Activated naive CD8-positive, alpha-beta T cell (primary cell): ENCODE data around the gene IL9.
"Not testable (repeated sequence)": the region's sequence is repeated elsewhere in the genome, so short reads cannot be mapped to it uniquely, and the experiment has no call there.

Source experiments
- H3K27ac Mint-ChIP-seq: one replicate; pipeline ENCODE4 v1.8.0; 2021; ENCODE audit warnings: mixed read lengths
- H3K27me3 Mint-ChIP-seq: one replicate; pipeline ENCODE4 v1.8.0; 2021; ENCODE audit warnings: mixed read lengths
- H3K36me3 Mint-ChIP-seq: one replicate; pipeline ENCODE4 v1.8.0; 2021; ENCODE audit warnings: mixed read lengths
- H3K4me1 Mint-ChIP-seq: one replicate; pipeline ENCODE4 v1.8.0; 2021; ENCODE audit warnings: low read depth, mixed read lengths
- H3K4me3 Mint-ChIP-seq: one replicate; pipeline ENCODE4 v1.8.0; 2021; ENCODE audit warnings: mild to moderate bottlenecking, mixed read lengths
- H3K9me3 Mint-ChIP-seq: one replicate; pipeline ENCODE4 v1.8.0; 2021; ENCODE audit warnings: low read depth, mixed read lengths

The IL9 gene

GRCh38 chr5:135868681-135869080, 27.0 kb downstream of the IL9 start:
- no peak overlapping the region for H3K4me3 Mint-ChIP-seq
- no peaks in the 10 kb centered on the region for H3K36me3 Mint-ChIP-seq
- H3K27ac Mint-ChIP-seq = no peak overlapping the region
- no peaks in the 10 kb centered on the region for H3K4me1 Mint-ChIP-seq
- H3K9me3 Mint-ChIP-seq = no peaks in the 10 kb centered on the region
- H3K27me3 Mint-ChIP-seq = peaks cover 3% of the 10 kb centered on the region

GRCh38 chr5:135867599-135867998, 28.0 kb downstream of the IL9 start:
- H3K27me3 Mint-ChIP-seq = peaks cover 5% of the 10 kb centered on the region
- no peaks in the 10 kb centered on the region for H3K36me3 Mint-ChIP-seq
- H3K27ac Mint-ChIP-seq = no peak overlapping the region
- H3K4me1 Mint-ChIP-seq = no peaks in the 10 kb centered on the region
- H3K4me3 Mint-ChIP-seq = no peak overlapping the region
- H3K9me3 Mint-ChIP-seq = no peaks in the 10 kb centered on the region

GRCh38 chr5:135866016-135866415, 29.6 kb downstream of the IL9 start:
- no peak overlapping the region for H3K27ac Mint-ChIP-seq
- peaks cover 3% of the 10 kb centered on the region for H3K27me3 Mint-ChIP-seq
- no peaks in the 10 kb centered on the region for H3K36me3 Mint-ChIP-seq
- H3K4me1 Mint-ChIP-seq = no peaks in the 10 kb centered on the region
- no peak overlapping the region for H3K4me3 Mint-ChIP-seq
- H3K9me3 Mint-ChIP-seq = no peaks in the 10 kb centered on the region

GRCh38 chr5:135864503-135865435, 30.9 kb downstream of the IL9 start:
- no peaks in the 10 kb centered on the region for H3K4me1 Mint-ChIP-seq
- no peaks in the 10 kb centered on the region for H3K36me3 Mint-ChIP-seq

GRCh38 chr5:135862744-135863143, 32.9 kb downstream of the IL9 start:
- Mint-ChIP-seq H3K27me3 (peaks cover 3% of the 10 kb centered on the region), H3K4me3 (no peak overlapping the region), H3K4me1 (no peaks in the 10 kb centered on the region), H3K9me3 (no peaks in the 10 kb centered on the region), H3K36me3 (no peaks in the 10 kb centered on the region), H3K27ac (no peak overlapping the region)

More at GRCh38 chr5:135864503-135865435, 30.9 kb downstream of the IL9 start:
- Mint-ChIP-seq H3K27me3 (peaks cover 3% of the 10 kb centered on the region), H3K4me3 (no peak overlapping the region), H3K27ac (no peak overlapping the region), H3K9me3 (no peaks in the 10 kb centered on the region)

GRCh38 chr5:135862086-135862485, 33.6 kb downstream of the IL9 start:
- no peaks in the 10 kb centered on the region for H3K36me3 Mint-ChIP-seq

GRCh38 chr5:135861641-135862040, 34.0 kb downstream of the IL9 start:
- Mint-ChIP-seq H3K4me3 (no peak overlapping the region), H3K4me1 (no peaks in the 10 kb centered on the region), H3K9me3 (no peaks in the 10 kb centered on the region), H3K36me3 (no peaks in the 10 kb centered on the region), H3K27me3 (peaks cover 3% of the 10 kb centered on the region), H3K27ac (no peak overlapping the region)

More at GRCh38 chr5:135862086-135862485, 33.6 kb downstream of the IL9 start:
- no peak overlapping the region for H3K4me3 Mint-ChIP-seq
- no peaks in the 10 kb centered on the region for H3K4me1 Mint-ChIP-seq
- peaks cover 3% of the 10 kb centered on the region for H3K27me3 Mint-ChIP-seq
- H3K27ac Mint-ChIP-seq = no peak overlapping the region
- H3K9me3 Mint-ChIP-seq = no peaks in the 10 kb centered on the region

- H3K4me3 Mint-ChIP-seq = no peak overlapping the region
- no peaks in the 10 kb centered on the region for H3K36me3 Mint-ChIP-seq
- no peak overlapping the region for H3K27ac Mint-ChIP-seq
- H3K9me3 Mint-ChIP-seq = no peaks in the 10 kb centered on the region
- H3K4me1 Mint-ChIP-seq = no peaks in the 10 kb centered on the region
- H3K27me3 Mint-ChIP-seq = peaks cover 4% of the 10 kb centered on the region
Measured at GRCh38 chr5:135859641-135860040, 36.0 kb downstream of the IL9 start.

GRCh38 chr5:135859186-135859585, 36.5 kb downstream of the IL9 start:
- not testable (repeated sequence) for H3K27ac Mint-ChIP-seq, H3K4me3 Mint-ChIP-seq, H3K9me3 Mint-ChIP-seq, H3K27me3 Mint-ChIP-seq, H3K36me3 Mint-ChIP-seq, H3K4me1 Mint-ChIP-seq

- no peaks in the 10 kb centered on the region for H3K4me1 Mint-ChIP-seq
- no peak overlapping the region for H3K27ac Mint-ChIP-seq
- H3K4me3 Mint-ChIP-seq = no peak overlapping the region
- H3K9me3 Mint-ChIP-seq = peaks cover 7% of the 10 kb centered on the region
- H3K27me3 Mint-ChIP-seq = peaks cover 1% of the 10 kb centered on the region
- H3K36me3 Mint-ChIP-seq = no peaks in the 10 kb centered on the region
Measured at GRCh38 chr5:135857630-135858311, 37.9 kb downstream of the IL9 start.

GRCh38 chr5:135851915-135852845, 43.5 kb downstream of the IL9 start:
- Mint-ChIP-seq H3K27ac (no peak overlapping the region), H3K27me3 (peaks cover 1% of the 10 kb centered on the region), H3K4me3 (no peak overlapping the region), H3K36me3 (no peaks in the 10 kb centered on the region), H3K4me1 (no peaks in the 10 kb centered on the region), H3K9me3 (peaks cover 7% of the 10 kb centered on the region)

GRCh38 chr5:135851186-135851914, 44.3 kb downstream of the IL9 start:
- no peak overlapping the region for H3K4me3 Mint-ChIP-seq
- no peaks in the 10 kb centered on the region for H3K36me3 Mint-ChIP-seq
- peaks cover 7% of the 10 kb centered on the region for H3K9me3 Mint-ChIP-seq
- H3K27me3 Mint-ChIP-seq = peaks cover 1% of the 10 kb centered on the region
- no peak overlapping the region for H3K27ac Mint-ChIP-seq
- H3K4me1 Mint-ChIP-seq = no peaks in the 10 kb centered on the region

GRCh38 chr5:135850671-135851070, 45.0 kb downstream of the IL9 start:
- H3K4me3 Mint-ChIP-seq = no peak overlapping the region

GRCh38 chr5:135850231-135850630, 45.4 kb downstream of the IL9 start:
- H3K4me3 Mint-ChIP-seq = no peak overlapping the region
- H3K9me3 Mint-ChIP-seq = peaks cover 7% of the 10 kb centered on the region
- H3K36me3 Mint-ChIP-seq = no peaks in the 10 kb centered on the region
- H3K4me1 Mint-ChIP-seq = no peaks in the 10 kb centered on the region
- no peak overlapping the region for H3K27ac Mint-ChIP-seq
- H3K27me3 Mint-ChIP-seq = peaks cover 1% of the 10 kb centered on the region

More at GRCh38 chr5:135850671-135851070, 45.0 kb downstream of the IL9 start:
- Mint-ChIP-seq H3K9me3 (peaks cover 7% of the 10 kb centered on the region), H3K27ac (no peak overlapping the region), H3K36me3 (no peaks in the 10 kb centered on the region), H3K27me3 (peaks cover 1% of the 10 kb centered on the region), H3K4me1 (no peaks in the 10 kb centered on the region)
